Hypothalamus (tissue), 51 donors: Measurements from ENCODE around the gene CPHXL2.

Experiments
- DNase-seq, 51 donors: peaks; one replicate each; lab custom pipeline; 2025; lab: John Stamatoyannopoulos, UW

The CPHXL2 gene

GRCh38 chr16:75644240-75645012 is 32.4 kb downstream of the CPHXL2 start:
- no peak for DNase-seq

GRCh38 chr16:75640598-75640997 is 36.2 kb downstream of the CPHXL2 start:
- DNase-seq = no peak

- no peak for DNase-seq
These were observed 41.8 kb downstream of the CPHXL2 start for GRCh38 chr16:75635036-75635435.

GRCh38 chr16:75632857-75633256 is 44.0 kb downstream of the CPHXL2 start:
- no peak for DNase-seq

- DNase-seq = no peak
These were observed 46.8 kb downstream of the CPHXL2 start for GRCh38 chr16:75630052-75630451.

GRCh38 chr16:75629132-75629531 is 47.7 kb downstream of the CPHXL2 start:
- no peak for DNase-seq

- no peak for DNase-seq
These were observed 48.5 kb downstream of the CPHXL2 start for GRCh38 chr16:75628351-75628750.

- DNase-seq = no peak
These were observed 49.0 kb downstream of the CPHXL2 start for GRCh38 chr16:75627851-75628250.

- no peak for DNase-seq
These were observed 50.0 kb downstream of the CPHXL2 start for GRCh38 chr16:75626806-75627205.

- no peak for DNase-seq
These were observed 51.9 kb downstream of the CPHXL2 start for GRCh38 chr16:75624921-75625334.

- peak; percentile 80 to 99 (median 93) for DNase-seq
These were observed 53.8 kb downstream of the CPHXL2 start, which contains the start of gene ADAT1 for GRCh38 chr16:75622761-75623605. ADAT1 (minus strand) TSS chr16:75623281; CDS start chr16:75620799, 2,482 bp downstream.

GRCh38 chr16:75621170-75621477 is 55.7 kb downstream of the CPHXL2 start:
- DNase-seq = peak in 1 of 51 donors; percentile 18

- DNase-seq = no peak
These were observed 56.3 kb downstream of the CPHXL2 start for GRCh38 chr16:75620326-75621169.

- DNase-seq = no peak
These were observed 58.0 kb downstream of the CPHXL2 start for GRCh38 chr16:75618780-75619179.

GRCh38 chr16:75617121-75617520 is 59.7 kb downstream of the CPHXL2 start:
- no peak for DNase-seq

- no peak for DNase-seq
These were observed 60.2 kb downstream of the CPHXL2 start for GRCh38 chr16:75616521-75617010.

GRCh38 chr16:75615619-75616018 is 61.2 kb downstream of the CPHXL2 start:
- DNase-seq = no peak

GRCh38 chr16:75614066-75614897 is 62.5 kb downstream of the CPHXL2 start:
- no peak for DNase-seq
